Esophagus squamous epithelium (tissue), 4 donors: ENCODE results near the gene TP53AIP1.

ENCODE experiments used
- CTCF ChIP-seq, 6 experiments: fragments of 450-650 bp in 4 of 6; fragments of 200-600 bp in 2 of 6; sonication (generic) in 2 of 6; IDR thresholded peaks; one replicate each; pipeline ENCODE4 v1.5.1; 2016 to 2019; ENCODE audit warnings: antibody characterized with exemption in 6 of 6, mild to moderate bottlenecking in 4 of 6, moderate library complexity in 4 of 6
- POLR2A ChIP-seq, 4 donors: fragments of 450-650 bp; IDR thresholded peaks; one replicate each; pipeline ENCODE4 v1.6.1; 2017; ENCODE audit warnings: antibody characterized with exemption in 4 of 4, mild to moderate bottlenecking in 4 of 4, moderate library complexity in 3 of 4

GRCh38 chr11:128924104-128924503 is 18.6 kb downstream of the TP53AIP1 start:
- no peak for TF ChIP-seq CTCF (IDR thresholded peaks at IDR 0.05)
- TF ChIP-seq POLR2A (IDR thresholded peaks at IDR 0.05) = no peak
